HG03457 (cell line): ENCODE measurements around the gene SLC2A2.

Experiments used
- ATAC-seq: cut with Tn5 transposase; IDR thresholded peaks from one replicate; pipeline ENCODE4 v1.9.1; 2021; ENCODE audit warnings: moderate number of reproducible peaks; ENCODE audit not compliant: unreplicated experiment

SLC2A2 gene

GRCh38 chr3:171038342-171038741 is 11.8 kb upstream of the SLC2A2 start:
- no peak for ATAC-seq

- no peak for ATAC-seq
These were observed 2.3 kb upstream of the SLC2A2 start for GRCh38 chr3:171028779-171029232.

- no peak for ATAC-seq
These were observed 1.7 kb upstream of the SLC2A2 start for GRCh38 chr3:171028025-171028778.

- no peak for ATAC-seq
These were observed 3.0 kb downstream of the SLC2A2 start for GRCh38 chr3:171023566-171023965.

- no peak for ATAC-seq
These were observed 5.1 kb downstream of the SLC2A2 start for GRCh38 chr3:171021377-171021776.

- no peak for ATAC-seq
These were observed 8.2 kb downstream of the SLC2A2 start for GRCh38 chr3:171018156-171018935.

GRCh38 chr3:171013822-171014748 is 12.4 kb downstream of the SLC2A2 start:
- ATAC-seq, result no peak

GRCh38 chr3:171011873-171012336 is 14.6 kb downstream of the SLC2A2 start:
- no peak for ATAC-seq

GRCh38 chr3:171011109-171011872 is 15.2 kb downstream of the SLC2A2 start:
- no peak for ATAC-seq

- no peak for ATAC-seq
These were observed 19.2 kb downstream of the SLC2A2 start for GRCh38 chr3:171007316-171007715.

- no peak for ATAC-seq
These were observed 20.9 kb downstream of the SLC2A2 start for GRCh38 chr3:171005648-171006047.

GRCh38 chr3:171001957-171002694 is 24.4 kb downstream of the SLC2A2 start:
- ATAC-seq, result no peak

GRCh38 chr3:171001250-171001893 is 25.1 kb downstream of the SLC2A2 start:
- no peak for ATAC-seq

GRCh38 chr3:171000281-171000680 is 26.2 kb downstream of the SLC2A2 start:
- no peak for ATAC-seq

- no peak for ATAC-seq
These were observed 26.7 kb downstream of the SLC2A2 start for GRCh38 chr3:170999737-171000242.

GRCh38 chr3:170997961-170998913 is 28.3 kb downstream of the SLC2A2 start:
- no peak for ATAC-seq

GRCh38 chr3:170992854-170993253 is 33.7 kb downstream of the SLC2A2 start:
- no peak for ATAC-seq

GRCh38 chr3:170991664-170992063 is 34.9 kb downstream of the SLC2A2 start:
- ATAC-seq, result no peak
